Activated CD4-positive, alpha-beta T cell treated with anti-CD3 and anti-CD28 coated beads, Interleukin-2, Interleukin-6, amounts not matched to agents 100 ng/mL and 50 ng/mL, durations not matched to agents 16 hours and 8 hours (primary cell): ENCODE measurements around the gene SPATA19.
A peak's percentile ranks its signal among the peaks of the same experiment; 100 is the strongest.

Source experiments
- DNase-seq: peaks from one replicate; pipeline ENCODE4 v3.0.0-alpha.2; 2020

SPATA19 gene

GRCh38 chr11:133835593-133836548 is 9.4 kb downstream of the SPATA19 start:
- no peak for DNase-seq

DNA sequence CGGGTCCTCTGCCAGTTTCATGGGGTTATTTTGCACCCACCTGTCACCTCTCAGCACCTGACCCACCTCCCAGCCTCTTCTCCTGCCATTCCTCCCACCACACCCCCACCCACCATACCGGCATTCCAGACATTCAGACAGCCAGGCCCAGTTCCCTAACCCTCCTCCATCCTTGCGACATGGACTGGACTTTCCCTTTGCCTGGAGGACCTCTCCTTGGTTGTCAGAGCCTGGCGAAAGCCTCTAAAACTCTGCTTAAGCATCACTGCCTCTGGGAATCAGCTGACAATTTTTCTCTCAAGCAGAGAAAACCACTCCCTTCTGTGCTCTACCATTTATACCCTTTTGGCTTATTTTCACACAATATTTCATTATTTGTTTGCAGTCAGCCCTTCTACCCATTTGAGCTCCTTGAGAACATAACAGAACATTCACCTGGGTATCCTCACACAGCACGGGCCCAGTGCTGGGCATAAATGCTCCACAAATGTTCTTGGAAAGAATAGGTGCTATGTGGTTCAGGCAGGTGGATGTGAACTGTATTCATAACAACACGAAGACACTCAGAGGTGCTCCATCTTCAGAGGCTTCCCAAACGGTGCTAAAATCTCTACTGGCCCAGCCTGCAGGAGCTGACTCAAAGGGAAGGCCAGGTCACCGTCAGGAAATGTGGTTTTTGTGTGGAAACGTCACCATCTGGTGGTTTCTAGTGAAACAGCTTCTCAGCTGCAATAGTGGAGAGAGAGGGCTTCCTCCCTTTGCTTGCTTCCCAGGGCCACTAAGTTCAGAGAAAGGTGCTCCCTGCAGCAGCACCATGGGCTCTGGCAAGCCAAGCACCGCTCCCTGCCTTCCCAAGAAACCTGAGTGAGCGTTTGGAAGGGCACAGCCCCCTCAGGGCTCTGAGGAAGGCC is 10.4 kb downstream of the SPATA19 start:
- peak; percentile 82 for DNase-seq

GRCh38 chr11:133833898-133834681 is 11.2 kb downstream of the SPATA19 start:
- DNase-seq: no peak

DNA sequence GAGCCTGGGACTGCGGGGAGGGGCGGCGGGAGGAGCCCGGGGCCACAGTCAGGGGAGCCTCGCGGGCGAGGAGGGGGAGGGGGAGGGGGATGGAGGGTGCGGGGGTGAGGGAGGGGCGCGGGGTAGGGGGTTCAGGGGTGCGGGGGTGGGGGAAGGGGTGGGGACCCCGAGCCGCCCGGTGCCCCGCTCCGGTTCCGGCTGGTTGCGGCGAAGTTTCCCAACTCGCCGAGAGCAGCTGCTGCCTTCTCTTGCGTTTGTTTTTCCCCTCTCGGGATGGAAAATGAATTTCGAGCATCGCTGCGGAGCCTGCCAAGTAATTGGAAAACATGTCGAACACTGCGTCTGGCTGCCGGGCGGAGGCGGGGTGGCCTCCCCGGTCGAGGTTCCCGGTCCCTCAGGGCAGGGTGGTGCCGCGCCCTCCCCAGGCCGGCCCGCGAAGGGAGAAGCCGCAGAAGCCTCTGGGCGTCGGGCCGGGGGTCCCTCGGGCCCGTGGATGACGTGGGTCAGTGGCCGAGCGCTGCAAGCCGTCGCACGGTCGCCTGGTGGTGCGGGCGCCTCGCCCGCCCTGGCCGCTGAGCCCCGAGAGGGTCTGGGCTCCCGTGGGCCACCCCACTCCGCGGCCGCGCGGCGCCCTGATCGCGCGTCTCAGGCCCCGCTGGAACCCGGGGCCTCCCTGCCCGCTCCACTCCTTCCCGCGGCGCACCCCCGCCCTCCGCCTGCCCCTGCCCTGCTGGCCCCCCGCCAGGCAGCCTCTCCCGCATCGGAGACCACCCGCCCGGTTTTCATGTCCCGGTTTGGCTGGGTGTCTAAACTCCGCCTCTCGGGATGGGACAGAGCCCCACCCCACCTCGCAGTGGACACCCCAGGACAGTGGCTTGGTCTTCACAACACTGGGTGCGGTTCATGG is 12.1 kb downstream of the SPATA19 start:
- no peak for DNase-seq

DNA sequence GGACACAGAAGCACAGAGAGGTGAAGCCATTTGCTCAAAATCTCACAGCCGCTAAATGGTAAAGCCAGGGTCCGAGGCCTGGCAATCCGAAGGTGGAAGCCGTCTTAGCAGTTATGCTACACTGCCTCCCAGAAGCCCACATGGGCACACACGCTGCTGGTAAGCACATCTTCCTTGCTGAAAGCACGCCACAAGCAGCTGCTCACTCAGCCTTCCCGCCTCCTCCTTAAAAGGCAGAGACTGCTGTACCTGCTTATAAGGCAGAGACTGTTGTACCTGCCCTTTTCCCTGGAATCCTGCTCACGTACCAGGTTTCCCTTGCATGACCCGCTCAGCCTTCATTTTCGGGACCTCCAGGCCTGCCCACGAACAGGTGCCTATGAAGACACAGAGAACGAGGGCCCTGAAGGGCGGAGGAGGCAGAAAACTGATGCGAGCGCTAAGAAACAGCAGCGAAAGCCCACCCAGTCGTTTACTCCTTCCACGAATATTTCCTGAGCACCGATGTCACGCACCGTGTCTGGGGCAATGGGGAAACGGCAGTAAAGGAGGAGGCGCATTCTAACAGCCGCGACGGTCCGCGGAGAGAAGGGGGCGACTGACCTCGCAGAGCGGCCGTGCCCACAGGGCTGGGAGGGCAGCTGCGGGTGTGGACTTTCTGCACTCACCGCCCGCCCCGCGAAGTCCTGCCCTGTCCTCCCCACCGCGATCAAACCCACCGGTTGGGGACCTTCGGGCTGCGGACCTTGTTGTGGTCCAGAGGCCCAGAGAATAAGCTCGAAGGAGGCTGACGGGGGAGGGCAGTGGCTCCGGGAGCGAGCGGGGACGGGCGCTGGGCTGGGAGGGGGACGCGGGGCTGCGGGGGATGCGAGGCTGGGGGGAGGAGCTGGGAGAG is 13.0 kb downstream of the SPATA19 start:
- DNase-seq: no peak

GRCh38 chr11:133830931-133831907 is 14.1 kb downstream of the SPATA19 start:
- DNase-seq: no peak

DNA sequence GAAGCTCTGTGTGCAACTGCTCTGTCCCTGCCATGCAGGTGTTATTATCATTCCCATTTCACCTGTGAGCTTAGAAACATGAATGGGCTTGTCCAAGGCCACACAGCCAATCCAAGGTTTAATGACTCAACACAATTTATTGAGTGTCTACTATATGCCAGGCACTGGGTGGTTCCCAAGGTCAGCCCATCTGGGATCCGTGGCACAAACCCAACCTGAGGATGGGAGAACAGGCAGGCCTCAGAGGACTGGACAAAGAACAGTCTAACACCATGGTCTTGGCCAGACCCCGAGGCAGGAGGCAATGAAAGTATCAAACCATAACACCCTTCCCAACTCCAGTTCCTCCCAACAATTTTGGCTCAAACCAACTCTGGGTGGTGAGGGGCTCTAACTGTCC is 15.7 kb downstream of the SPATA19 start:
- DNase-seq: no peak

DNA sequence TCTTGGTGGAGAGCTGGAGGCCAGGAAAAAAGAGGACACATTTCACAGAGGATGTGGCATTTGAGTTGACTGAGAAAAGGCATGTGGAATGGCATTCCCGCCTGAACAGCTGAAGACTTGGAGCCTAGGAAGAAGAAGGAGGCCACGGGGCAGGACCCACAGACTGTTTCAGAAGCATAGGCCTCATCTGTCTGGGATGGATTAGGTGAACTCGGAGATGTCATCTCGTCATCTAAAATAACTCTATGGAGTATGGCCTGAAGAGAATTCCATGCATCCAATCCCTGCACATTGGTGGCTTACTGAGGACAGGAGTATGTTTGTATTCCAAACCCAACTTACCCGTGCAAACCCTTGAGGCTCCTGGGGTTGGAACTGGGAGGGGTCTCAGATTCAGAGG is 16.4 kb downstream of the SPATA19 start:
- DNase-seq: no peak

DNA sequence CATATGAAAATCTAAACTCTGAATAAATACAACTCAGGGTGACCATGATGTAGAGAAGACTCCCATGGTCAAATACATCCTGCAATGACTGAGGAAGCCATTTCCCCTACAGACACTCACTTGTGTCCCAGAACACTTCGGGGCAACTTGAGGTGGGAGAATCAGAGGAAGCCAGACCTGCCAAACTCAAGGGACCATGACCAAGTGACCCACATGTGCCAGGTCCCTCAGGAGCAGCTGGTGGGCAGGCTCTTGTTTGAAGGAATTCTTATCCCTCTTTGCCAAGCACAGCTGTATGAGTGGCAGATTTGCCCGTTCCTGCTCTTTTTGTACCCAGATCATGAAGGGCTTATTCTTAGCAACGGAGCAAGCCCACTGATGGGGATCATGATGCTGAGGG is 17.8 kb downstream of the SPATA19 start:
- DNase-seq: no peak

- no peak for DNase-seq
Observed at GRCh38 chr11:133826866-133827265, 18.4 kb downstream of the SPATA19 start.

GRCh38 chr11:133825666-133826065 is 19.6 kb downstream of the SPATA19 start:
- no peak for DNase-seq

DNA sequence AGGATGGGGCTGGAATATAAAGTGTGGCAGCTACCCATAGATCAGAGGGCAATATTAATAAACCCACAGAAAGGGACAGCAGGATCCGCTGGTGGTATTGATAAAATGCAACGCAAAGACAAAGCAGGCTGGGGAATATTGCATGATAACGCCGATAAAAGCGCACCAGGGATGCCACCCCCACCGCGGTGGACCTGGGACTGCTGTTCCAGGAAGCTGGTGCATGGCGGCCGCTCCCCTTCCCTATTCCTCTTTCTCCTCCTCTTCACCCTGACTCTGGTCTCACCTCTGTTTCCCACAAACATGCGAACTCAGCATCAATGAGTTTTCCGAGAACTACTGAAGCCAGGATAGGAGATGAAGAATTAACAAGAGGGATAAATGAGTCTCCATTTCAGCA is 20.2 kb downstream of the SPATA19 start:
- no peak for DNase-seq

GRCh38 chr11:133824593-133824992 is 20.7 kb downstream of the SPATA19 start:
- no peak for DNase-seq

DNA sequence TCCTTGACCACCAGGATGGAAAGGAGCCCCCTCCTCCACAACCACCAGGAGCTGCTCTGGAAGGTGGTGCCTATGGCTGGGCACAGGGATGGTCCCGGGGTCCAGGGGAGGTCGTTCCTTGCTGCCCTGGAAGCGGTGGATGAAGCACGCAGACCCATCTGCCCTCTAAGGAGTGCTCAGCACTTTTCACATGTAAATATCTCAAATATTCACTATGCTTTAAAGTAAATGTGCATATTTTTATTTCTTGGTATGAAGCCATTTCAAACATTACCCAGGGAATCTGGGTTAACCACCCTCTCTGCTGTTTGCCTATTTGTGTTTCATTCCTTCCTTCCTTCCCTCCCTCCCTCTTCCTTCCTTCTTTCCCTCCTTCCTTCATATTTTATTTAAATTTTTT is 21.7 kb downstream of the SPATA19 start:
- DNase-seq: no peak

DNA sequence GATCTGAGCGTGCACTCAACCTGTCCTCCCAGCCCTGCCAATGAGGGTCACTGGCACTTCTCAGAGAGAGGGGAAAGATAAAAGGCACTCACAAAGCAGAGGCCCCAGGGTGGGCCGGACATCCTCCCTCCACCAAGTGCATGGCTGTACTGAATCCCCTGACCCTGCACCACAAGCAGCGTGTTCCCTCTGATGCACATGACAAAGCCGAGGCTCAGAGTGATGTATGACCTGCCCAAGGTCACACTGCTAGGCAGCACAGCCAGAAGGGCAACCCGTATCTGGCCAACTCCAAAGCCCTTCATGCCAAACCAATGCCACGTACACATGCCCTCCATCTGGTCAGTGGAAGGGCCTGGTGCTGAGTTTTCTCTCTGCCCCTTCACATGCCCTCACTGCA is 22.1 kb downstream of the SPATA19 start:
- no peak for DNase-seq

- peak; percentile 68 for DNase-seq
Observed at GRCh38 chr11:133821776-133822175, 23.5 kb downstream of the SPATA19 start.

- DNase-seq: no peak
Observed at GRCh38 chr11:133819746-133820315, 25.5 kb downstream of the SPATA19 start.

DNA sequence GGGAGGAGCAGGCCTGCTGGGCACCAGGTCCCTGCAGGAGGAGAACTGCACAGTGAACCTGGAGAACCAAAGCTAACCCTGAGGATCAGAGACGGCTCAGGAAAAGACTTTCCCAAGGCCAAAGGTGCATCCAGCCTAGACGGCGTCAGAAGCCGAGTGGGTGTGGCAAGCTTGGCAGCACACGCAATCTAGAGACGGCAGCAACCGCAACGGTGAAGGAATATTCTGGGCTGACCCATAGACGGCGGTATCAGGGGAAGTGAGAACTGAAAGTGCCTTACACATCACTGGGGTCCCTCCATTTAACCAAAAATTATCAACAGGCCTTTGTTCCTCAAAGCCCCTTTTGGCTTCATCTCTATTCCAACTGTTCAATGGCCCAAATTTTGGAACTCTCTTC is 26.2 kb downstream of the SPATA19 start:
- no peak for DNase-seq

GRCh38 chr11:133818302-133818701 is 27.0 kb downstream of the SPATA19 start:
- no peak for DNase-seq
